Endothelial cell of umbilical vein (primary cell): ENCODE measurements around the gene CHST11. TPM values are rescaled to one million over a fixed set of nuclear protein-coding genes. Genes with fewer than 3 reads are reported as not detected.
A peak's percentile ranks its signal among the peaks of the same experiment; 100 is the strongest.

Experiments
- BruUV-seq: library from RNA; stranded (reverse); fragments of 400-500 nt; replicated peaks from 2 replicates; lab custom pipeline; 2021; lab: Mats Ljungman, UMichigan
- CTCF ChIA-PET: fragments of 300-600, 350-600 bp; sonication (Branson Sonifier 250); formaldehyde crosslinking; loops from one replicate; lab custom pipeline; 2021; ENCODE audit warnings: antibody characterized with exemption, inconsistent platforms; lab: Charles Lee
- POLR2A ChIA-PET: fragments of 300-600, 350-600 bp; sonication (Branson Sonifier 250); formaldehyde crosslinking; loops from one replicate; lab custom pipeline; 2021; ENCODE audit warnings: antibody characterized with exemption, inconsistent platforms; lab: Charles Lee
- DNase-seq: peaks from one replicate; pipeline ENCODE4 v3.0.0-alpha.2; 2011; ENCODE audit warnings: low read depth, low spot score
- FAIRE-seq: peaks from 2 replicates; lab custom pipeline; 2011; peaks lifted over from hg19 to GRCh38; lab: Jason Lieb, UNC
- H2AFZ ChIP-seq: 2 replicates; pipeline ENCODE4 v1.6.0; 2012; ENCODE audit warnings: low read depth, low read length, control low read depth, inconsistent platforms
- H3K27ac ChIP-seq: 2 replicates; pipeline ENCODE4 v1.5.1; 2011; ENCODE audit warnings: low read depth, mild to moderate bottlenecking, control low read depth, low read length, moderate library complexity; ENCODE audit not compliant: insufficient read depth
- H3K27me3 ChIP-seq, 2 experiments: 2 replicates each; pipeline versions ENCODE4 v1.6.0 to v1.6.1; 2011; ENCODE audit warnings: low read length in 2 of 2, mixed read lengths in 1 of 2; ENCODE audit not compliant: control insufficient read depth in 2 of 2, insufficient read depth in 2 of 2
- H3K36me3 ChIP-seq, 2 experiments: 2 replicates in 1 of 2; 3 replicates in 1 of 2; pipeline ENCODE4 v1.5.1; 2011; ENCODE audit warnings: low read length in 2 of 2, mild to moderate bottlenecking in 1 of 2, moderate library complexity in 1 of 2; ENCODE audit not compliant: control insufficient read depth in 2 of 2, insufficient read depth in 2 of 2; ENCODE audit errors: extremely low read depth in 1 of 2
- H3K4me1 ChIP-seq: 3 replicates; pipeline ENCODE4 v1.5.1; 2011; ENCODE audit warnings: mild to moderate bottlenecking, low read length; ENCODE audit not compliant: control insufficient read depth, insufficient read depth; ENCODE audit errors: extremely low read depth
- H3K4me2 ChIP-seq: 2 replicates; pipeline ENCODE4 v1.6.1; 2011; ENCODE audit warnings: low read length, control low read depth, mixed read lengths; ENCODE audit not compliant: insufficient read depth
- H3K4me3 ChIP-seq, 3 experiments: fragments of 200-600 bp in 1 of 3; sonication (generic), shearing (Covaris generic) in 1 of 3; replicated peaks in 1 of 3; 2 replicates each; pipeline ENCODE4 v1.5.1; 2011 to 2016; ENCODE audit warnings: control low read depth in 3 of 3, low read length in 3 of 3, mild to moderate bottlenecking in 2 of 3, inconsistent platforms in 1 of 3, low read depth in 1 of 3, moderate library complexity in 1 of 3; ENCODE audit not compliant: insufficient read depth in 1 of 3
- H3K79me2 ChIP-seq: 2 replicates; pipeline ENCODE4 v1.6.0; 2012; ENCODE audit warnings: low read length, inconsistent platforms; ENCODE audit not compliant: control insufficient read depth, insufficient read depth
- H3K9ac ChIP-seq: replicated peaks from 2 replicates; pipeline ENCODE3; 2011; ENCODE audit warnings: low read length, control low read depth; ENCODE audit not compliant: insufficient read depth; ENCODE audit errors: extremely low read depth
- H3K9me1 ChIP-seq: replicated peaks from 3 replicates; pipeline ENCODE4 v1.6.0; 2011; ENCODE audit warnings: mild to moderate bottlenecking, low read length; ENCODE audit not compliant: control insufficient read depth, insufficient read depth; ENCODE audit errors: extremely low read depth
- H3K9me3 ChIP-seq: replicated peaks from 2 replicates; pipeline ENCODE4 v1.5.1; 2012; ENCODE audit warnings: low read length, inconsistent platforms; ENCODE audit not compliant: control insufficient read depth, insufficient read depth
- H4K20me1 ChIP-seq: replicated peaks from 2 replicates; pipeline ENCODE3; 2011; ENCODE audit warnings: mild to moderate bottlenecking, low read length; ENCODE audit not compliant: control insufficient read depth, insufficient read depth; ENCODE audit errors: extremely low read depth
- CTCF ChIP-seq, 2 donors: IDR thresholded peaks; 1 replicate in 1 of 2; 2 replicates in 1 of 2; pipeline ENCODE4 v1.5.1; 2011; ENCODE audit warnings: low read length in 2 of 2, mild to moderate bottlenecking in 2 of 2, moderate library complexity in 2 of 2, control low read depth in 1 of 2, inconsistent platforms in 1 of 2, low read depth in 1 of 2; ENCODE audit not compliant: insufficient read depth in 1 of 2; ENCODE audit errors: extremely low read depth in 1 of 2
- EZH2 ChIP-seq: IDR thresholded peaks from 2 replicates; pipeline ENCODE4 v1.6.1; 2012; ENCODE audit warnings: borderline replicate concordance, low read depth, mild to moderate bottlenecking, moderate library complexity, low read length, inconsistent platforms; ENCODE audit not compliant: severe bottlenecking
- FOS ChIP-seq: IDR thresholded peaks from 2 replicates; pipeline ENCODE4 v1.6.1; 2011; ENCODE audit warnings: mild to moderate bottlenecking, low read length, moderate library complexity, borderline replicate concordance; ENCODE audit not compliant: insufficient read depth
- GATA2 ChIP-seq: IDR thresholded peaks from 2 replicates; pipeline ENCODE4 v1.7.0; 2011; ENCODE audit warnings: low read depth, mild to moderate bottlenecking, moderate library complexity, mixed read lengths, low read length; ENCODE audit not compliant: insufficient read length, insufficient read depth
- JUN ChIP-seq: IDR thresholded peaks from 2 replicates; pipeline ENCODE4 v1.6.1; 2011; ENCODE audit warnings: borderline replicate concordance, low read depth; ENCODE audit not compliant: insufficient read length, insufficient read depth
- MAX ChIP-seq: IDR thresholded peaks from 2 replicates; pipeline ENCODE4 v1.6.1; 2011; ENCODE audit not compliant: insufficient read depth, insufficient read length
- MYC ChIP-seq: IDR thresholded peaks from one replicate; pipeline ENCODE4 v1.6.1; 2011; ENCODE audit warnings: mild to moderate bottlenecking, low read depth, low read length
- POLR2A ChIP-seq: IDR thresholded peaks from 2 replicates; pipeline ENCODE4 v1.6.1; 2012; ENCODE audit warnings: low read depth, mild to moderate bottlenecking, control low read depth, low read length
- POLR2AphosphoS5 ChIP-seq: IDR thresholded peaks from 2 replicates; pipeline ENCODE4 v1.6.1; 2012; ENCODE audit warnings: low read depth, mild to moderate bottlenecking, control low read depth, low read length, moderate library complexity; ENCODE audit not compliant: insufficient read depth
- dilution Hi-C: fragments of 300-500 bp; cut with MboI; formaldehyde crosslinking; loops from one replicate; pipeline ENCODE4 v1.15.0; 2019; ENCODE audit warnings: low sequenced_read_pairs; ENCODE audit not compliant: extremely low pct_ligation_motif_present
- intact Hi-C: fragments of 100-400 bp; cut with micrococcal nuclease; formaldehyde crosslinking; loops from one replicate; pipeline ENCODE4 v1.10.0; 2022
- polyA plus RNA-seq, 4 experiments: library from polyadenylated mRNA; depleted of rRNA in 3 of 4; stranded (reverse) in 3 of 4; unstranded in 1 of 4; fragments of >200 nt; gene quantifications; 2 replicates each; pipeline versions ENCODE4 v1.2.1 to v1.2.3, GENCODE V29; 2011 to 2012; ENCODE audit warnings: missing spikeins in 1 of 4
- total RNA-seq: library from RNA; stranded (reverse); gene quantifications from 2 replicates; pipeline ENCODE4 v1.2.3, GENCODE V29; 2021

The CHST11 gene
- total and polyA plus RNA-seq, 2 donors (not counting 3 experiments of a cell fraction or from before 2014, with no cell fraction given): 19.7 to 20.9 TPM

- Histone ChIP-seq H3K9me3 (no peaks in the 10 kb centered on the region), H3K27me3 (no peaks in the 10 kb centered on the region), H3K4me1 (no peaks in the 10 kb centered on the region), H3K27ac (no peak overlapping the region), H3K9me1 (no peaks in the 10 kb centered on the region), H3K4me2 (no peak overlapping the region), H3K79me2 (no peaks in the 10 kb centered on the region), H3K36me3 (no peaks in the 10 kb centered on the region), H2AFZ (no peak overlapping the region), H3K4me3 (no peak overlapping the region), H3K9ac (no peak overlapping the region), H4K20me1 (no peaks in the 10 kb centered on the region)
- POLR2A ChIA-PET: no interaction called here
- CTCF ChIA-PET: interaction anchor here (2.3 kb wide), 1 partner anchor 411 kb away, joined by 10 read pairs; no protein-coding TSS in a partner anchor
- intact Hi-C loops: no loop called here
- DNase-seq (peak; percentile 43), FAIRE-seq (no peak)
- dilution Hi-C loops: no loop called here
- no TSS peak for BruUV-seq
- TF ChIP-seq CTCF (IDR thresholded peaks at IDR 0.05; ENCODE audit: extremely low read depth in 1 of 2, insufficient read depth in 1 of 2, low read depth in 1 of 2, low read length in 2 of 2) (no peak), MYC (no peak), FOS (peak; percentile 42)
These were observed 335.8 kb downstream of the CHST11 start for GRCh38 chr12:104792570-104792969.

GRCh38 chr12:104793285-104793684, 336.5 kb downstream of the CHST11 start:
- Histone ChIP-seq H4K20me1 (no peaks in the 10 kb centered on the region), H3K27me3 (no peaks in the 10 kb centered on the region), H2AFZ (no peak overlapping the region), H3K4me2 (no peak overlapping the region), H3K9me1 (no peaks in the 10 kb centered on the region), H3K4me3 (no peak overlapping the region), H3K36me3 (no peaks in the 10 kb centered on the region), H3K79me2 (no peaks in the 10 kb centered on the region), H3K27ac (no peak overlapping the region), H3K4me1 (no peaks in the 10 kb centered on the region), H3K9ac (no peak overlapping the region), H3K9me3 (no peaks in the 10 kb centered on the region)
- FAIRE-seq (no peak), DNase-seq (no peak)
- dilution Hi-C loops (no loop called here), intact Hi-C loops (no loop called here)
- ChIA-PET POLR2A (no interaction called here), CTCF (interaction anchor here (0.8 to 2.3 kb wide), 3 partner anchors 9 to 411 kb away, joined by 3 to 10 read pairs (median 3); no protein-coding TSS in a partner anchor)
- TF ChIP-seq POLR2A: no peak
- no peak for TF ChIP-seq GATA2
- TF ChIP-seq MYC: no peak
- TF ChIP-seq FOS: no peak
- TF ChIP-seq JUN: no peak
- no peak for TF ChIP-seq POLR2AphosphoS5
- TF ChIP-seq CTCF (IDR thresholded peaks at IDR 0.05; ENCODE audit: extremely low read depth in 1 of 2, insufficient read depth in 1 of 2, low read depth in 1 of 2, low read length in 2 of 2): no peak
- no peak for TF ChIP-seq EZH2
- no peak for TF ChIP-seq MAX
- BruUV-seq: no TSS peak
